Sigmoid colon (tissue), 4 donors: ENCODE measurements around the gene CD99.

Experiments
- CTCF ChIP-seq, 4 experiments: fragments of 450-650 bp in 3 of 4; fragments of 200-600 bp in 1 of 4; IDR thresholded peaks; one replicate each; pipeline ENCODE4 v1.5.1; 2016 to 2019; ENCODE audit warnings: antibody characterized with exemption in 4 of 4, mild to moderate bottlenecking in 3 of 4, moderate library complexity in 2 of 4
- EP300 ChIP-seq, 4 donors: sonication (generic); formaldehyde crosslinking; IDR thresholded peaks; one replicate each; pipeline ENCODE4 v1.6.1; 2017; ENCODE audit warnings: antibody characterized with exemption in 4 of 4
- POLR2A ChIP-seq, 2 donors: fragments of 450-650 bp; IDR thresholded peaks; one replicate each; pipeline ENCODE4 v1.6.1; 2016; ENCODE audit warnings: antibody characterized with exemption in 2 of 2, mild to moderate bottlenecking in 2 of 2, moderate library complexity in 2 of 2
- POLR2AphosphoS5 ChIP-seq, 4 donors: sonication (generic); formaldehyde crosslinking; IDR thresholded peaks; one replicate each; pipeline ENCODE4 v1.6.1; 2017; ENCODE audit warnings: antibody characterized with exemption in 4 of 4

- TF ChIP-seq CTCF (IDR thresholded peaks at IDR 0.05) = no peak
- TF ChIP-seq POLR2A (IDR thresholded peaks at IDR 0.05) = no peak
- TF ChIP-seq POLR2AphosphoS5 (IDR thresholded peaks at IDR 0.05) = no peak
- TF ChIP-seq EP300 (IDR thresholded peaks at IDR 0.05) = no peak
These were observed 45.5 kb upstream of the CD99 start for GRCh38 chrX:2645563-2645962.
